PC-9 (cell line): ENCODE results near the gene C5orf63. TPM values are rescaled to one million over a fixed set of nuclear protein-coding genes. Genes with fewer than 3 reads are reported as not detected.

Experiments used
- BruUV-seq: library from RNA; stranded (reverse); fragments of 400-500 nt; replicated peaks from 2 replicates; lab custom pipeline; 2021; lab: Mats Ljungman, UMichigan
- CTCF ChIA-PET: fragments of 300-600 bp; sonication (Branson Sonifier 250); formaldehyde crosslinking; loops from one replicate; lab custom pipeline; 2022; ENCODE audit warnings: antibody characterized with exemption; lab: Charles Lee
- POLR2A ChIA-PET: fragments of 300-600 bp; sonication (Branson Sonifier 250); formaldehyde crosslinking; loops from one replicate; lab custom pipeline; 2022; ENCODE audit warnings: antibody characterized with exemption; ENCODE audit not compliant: unreplicated experiment; lab: Charles Lee
- DNase-seq, 2 experiments: peaks; one replicate each; pipeline versions ENCODE4 v3.0.0 to v3.0.0-alpha.2; 2015 to 2022; ENCODE audit warnings: mixed read lengths in 1 of 2
- H2AFZ ChIP-seq: fragments of 200-600 bp; sonication (generic); 2 replicates; pipeline ENCODE4 v1.8.1; 2017; ENCODE audit warnings: antibody characterized with exemption
- H3F3A ChIP-seq: fragments of 200-600 bp; sonication (generic); 2 replicates; pipeline ENCODE4 v1.8.1; 2017; ENCODE audit warnings: antibody characterized with exemption, mild to moderate bottlenecking, low read depth; ENCODE audit not compliant: insufficient read depth
- H3K27ac ChIP-seq: fragments of 200-600 bp; sonication (generic); 2 replicates; pipeline ENCODE4 v1.6.1; 2016; ENCODE audit warnings: mixed run types
- H3K27me3 ChIP-seq: fragments of 200-600 bp; sonication (generic); 2 replicates; pipeline ENCODE4 v1.6.1; 2016; ENCODE audit warnings: low read depth, mixed run types; ENCODE audit not compliant: insufficient read depth
- H3K36me3 ChIP-seq: fragments of 200-600 bp; sonication (generic); 2 replicates; pipeline ENCODE4 v1.6.1; 2016; ENCODE audit warnings: low read depth, mixed run types
- H3K4me1 ChIP-seq: fragments of 200-600 bp; sonication (generic); replicated peaks from 2 replicates; pipeline ENCODE4 v1.6.1; 2016; ENCODE audit warnings: mixed run types; ENCODE audit not compliant: insufficient read depth
- H3K4me2 ChIP-seq: fragments of 200-600 bp; sonication (generic); 2 replicates; pipeline ENCODE4 v1.6.1; 2017; ENCODE audit warnings: mixed run types
- H3K4me3 ChIP-seq: fragments of 200-600 bp; sonication (generic); 2 replicates; pipeline ENCODE4 v1.6.1; 2016; ENCODE audit warnings: mixed run types
- H3K79me2 ChIP-seq: fragments of 200-600 bp; sonication (generic); 2 replicates; pipeline ENCODE4 v1.6.1; 2017; ENCODE audit warnings: low read depth, mixed run types
- H3K9me2 ChIP-seq: fragments of 200-600 bp; sonication (generic); 2 replicates; pipeline ENCODE4 v1.8.1; 2017; ENCODE audit warnings: mild to moderate bottlenecking; ENCODE audit not compliant: insufficient read depth
- H3K9me3 ChIP-seq: fragments of 200-600 bp; sonication (generic); 2 replicates; pipeline ENCODE4 v1.8.1; 2016; ENCODE audit warnings: low read depth; ENCODE audit not compliant: insufficient read depth
- H4K20me1 ChIP-seq: fragments of 200-600 bp; sonication (generic); 2 replicates; pipeline ENCODE4 v1.8.1; 2017; ENCODE audit not compliant: insufficient read depth
- EZH2 ChIP-seq: fragments of 200-600 bp; sonication (generic); IDR thresholded peaks from 2 replicates; pipeline ENCODE4 v1.8.0; 2017; ENCODE audit warnings: antibody characterized with exemption, low read depth
- intact Hi-C: fragments of 100-400 bp; cut with micrococcal nuclease; formaldehyde crosslinking; loops from one replicate; pipeline ENCODE4 v1.10.0; 2022; ENCODE audit not compliant: unreplicated experiment
- total RNA-seq: library from RNA; stranded (reverse); gene quantifications from 2 replicates; pipeline ENCODE4 v1.2.3, GENCODE V29; 2021
- TF ChIP-seq, protein P1 (sequence below): fragments of 200-600 bp; sonication (generic); conservative IDR thresholded peaks from 2 replicates; pipeline ENCODE4 v1.6.1; 2017; ENCODE audit warnings: mixed run types, antibody characterized with exemption, mild to moderate bottlenecking, moderate library complexity

The C5orf63 gene
- total RNA-seq, 1 experiment from 2014 or later: 9.8 TPM

DNA sequence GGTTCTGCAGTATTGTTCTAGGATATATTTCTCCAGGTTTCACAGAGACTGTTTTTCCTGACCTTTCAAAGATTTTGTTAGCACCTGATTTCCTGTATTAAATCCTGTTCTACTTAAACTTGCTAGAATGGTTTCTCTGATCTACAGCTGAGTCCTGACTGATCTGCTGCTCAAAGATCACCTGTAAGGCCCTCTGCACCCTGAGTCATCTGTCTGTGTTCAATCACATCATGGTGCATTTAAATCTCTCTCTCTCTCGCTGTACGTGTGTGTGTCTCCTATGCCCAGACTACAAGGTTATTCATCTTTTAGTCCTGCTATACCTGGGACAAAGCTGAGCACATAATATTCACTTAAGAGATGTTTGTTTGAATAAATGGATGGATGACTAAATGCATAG, 13.3 kb upstream of the C5orf63 start:
- no TSS peak for BruUV-seq
- intact Hi-C loops: no loop called here
- ChIA-PET CTCF (no interaction called here), POLR2A (no interaction called here)
- H3K79me2 ChIP-seq: no peaks in the 10 kb centered on the region
- H2AFZ ChIP-seq: no peak overlapping the region
- no peaks in the 10 kb centered on the region for H3K36me3 ChIP-seq
- H3K9me3 ChIP-seq: no peaks in the 10 kb centered on the region
- no peak overlapping the region for H3K27ac ChIP-seq
- no peaks in the 10 kb centered on the region for H3K9me2 ChIP-seq
- H3K4me1 ChIP-seq: peaks cover 9% of the 10 kb centered on the region
- TF ChIP-seq, protein P1, sequence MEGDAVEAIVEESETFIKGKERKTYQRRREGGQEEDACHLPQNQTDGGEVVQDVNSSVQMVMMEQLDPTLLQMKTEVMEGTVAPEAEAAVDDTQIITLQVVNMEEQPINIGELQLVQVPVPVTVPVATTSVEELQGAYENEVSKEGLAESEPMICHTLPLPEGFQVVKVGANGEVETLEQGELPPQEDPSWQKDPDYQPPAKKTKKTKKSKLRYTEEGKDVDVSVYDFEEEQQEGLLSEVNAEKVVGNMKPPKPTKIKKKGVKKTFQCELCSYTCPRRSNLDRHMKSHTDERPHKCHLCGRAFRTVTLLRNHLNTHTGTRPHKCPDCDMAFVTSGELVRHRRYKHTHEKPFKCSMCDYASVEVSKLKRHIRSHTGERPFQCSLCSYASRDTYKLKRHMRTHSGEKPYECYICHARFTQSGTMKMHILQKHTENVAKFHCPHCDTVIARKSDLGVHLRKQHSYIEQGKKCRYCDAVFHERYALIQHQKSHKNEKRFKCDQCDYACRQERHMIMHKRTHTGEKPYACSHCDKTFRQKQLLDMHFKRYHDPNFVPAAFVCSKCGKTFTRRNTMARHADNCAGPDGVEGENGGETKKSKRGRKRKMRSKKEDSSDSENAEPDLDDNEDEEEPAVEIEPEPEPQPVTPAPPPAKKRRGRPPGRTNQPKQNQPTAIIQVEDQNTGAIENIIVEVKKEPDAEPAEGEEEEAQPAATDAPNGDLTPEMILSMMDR: no peak
- TF ChIP-seq EZH2: no peak
- H4K20me1 ChIP-seq: no peaks in the 10 kb centered on the region
- no peaks in the 10 kb centered on the region; the same call in 1 of the 2 replicates for H3F3A ChIP-seq
- no peak overlapping the region for H3K4me3 ChIP-seq
- no peak overlapping the region for H3K4me2 ChIP-seq
- DNase-seq: no peak
- H3K27me3 ChIP-seq: no peaks in the 10 kb centered on the region

DNA sequence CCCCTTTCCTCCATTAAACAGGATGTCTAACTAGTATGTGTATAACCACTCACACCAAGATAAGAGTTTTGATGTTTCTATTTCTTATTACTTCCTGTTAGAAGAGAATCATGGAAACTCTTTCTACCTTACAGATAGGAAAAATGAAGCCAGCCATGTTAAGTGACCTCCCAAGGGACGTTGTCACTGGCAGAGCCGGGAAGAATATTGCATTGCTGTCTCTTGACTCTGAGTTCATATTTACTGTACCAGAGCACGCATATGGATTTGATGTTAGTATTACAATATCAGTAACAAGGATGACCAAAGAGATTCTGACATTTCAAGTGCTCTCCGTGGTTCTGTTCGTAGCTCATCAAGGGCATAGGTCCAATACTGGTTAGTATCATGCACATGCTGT, 12.5 kb upstream of the C5orf63 start:
- Histone ChIP-seq H3K27ac (no peak overlapping the region), H3K79me2 (no peaks in the 10 kb centered on the region), H3K9me2 (no peaks in the 10 kb centered on the region), H3K4me1 (peaks cover 9% of the 10 kb centered on the region), H3K4me3 (no peak overlapping the region), H3K27me3 (no peaks in the 10 kb centered on the region), H4K20me1 (no peaks in the 10 kb centered on the region), H3K4me2 (no peak overlapping the region), H3K36me3 (no peaks in the 10 kb centered on the region), H3K9me3 (no peaks in the 10 kb centered on the region), H2AFZ (no peak overlapping the region), H3F3A (no peaks in the 10 kb centered on the region; the same call in 1 of the 2 replicates)
- CTCF ChIA-PET: no interaction called here
- intact Hi-C loops: no loop called here
- no peak for TF ChIP-seq EZH2
- TF ChIP-seq, protein P1: no peak
- DNase-seq: no peak
- no TSS peak for BruUV-seq
- POLR2A ChIA-PET: interaction anchor here (0.6 kb wide), 1 partner anchor 45 kb away, joined by 10 read pairs; no protein-coding TSS in a partner anchor

DNA sequence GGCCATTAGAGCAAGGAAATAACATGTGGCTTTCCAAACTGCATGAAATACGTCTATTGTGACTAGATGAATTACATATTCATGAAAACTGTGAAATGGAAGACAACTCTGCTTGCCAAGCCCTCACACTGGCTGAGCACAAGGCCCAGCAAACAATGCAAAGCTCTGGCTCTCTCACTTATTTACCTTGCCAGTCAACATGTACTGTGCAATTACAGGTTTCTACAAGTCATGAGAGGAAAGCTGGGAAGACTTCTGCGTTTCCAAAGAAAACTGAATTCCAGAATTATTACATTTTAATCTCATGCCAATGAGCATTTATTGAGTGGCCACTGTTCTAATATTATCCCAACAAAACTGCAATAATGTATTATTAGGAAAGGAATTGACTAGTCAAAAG, 12.1 kb upstream of the C5orf63 start:
- Histone ChIP-seq H3K9me3 (no peaks in the 10 kb centered on the region), H2AFZ (no peak overlapping the region), H3K79me2 (no peaks in the 10 kb centered on the region), H3K9me2 (no peaks in the 10 kb centered on the region), H3K36me3 (no peaks in the 10 kb centered on the region), H4K20me1 (no peaks in the 10 kb centered on the region), H3K27ac (no peak overlapping the region), H3K27me3 (no peaks in the 10 kb centered on the region), H3K4me3 (no peak overlapping the region), H3F3A (no peaks in the 10 kb centered on the region; the same call in 1 of the 2 replicates), H3K4me1 (peaks cover 9% of the 10 kb centered on the region), H3K4me2 (no peak overlapping the region)
- DNase-seq: no peak
- BruUV-seq: no TSS peak
- POLR2A ChIA-PET: interaction anchor here (0.6 kb wide), 1 partner anchor 45 kb away, joined by 10 read pairs; no protein-coding TSS in a partner anchor
- CTCF ChIA-PET: no interaction called here
- intact Hi-C loops: no loop called here
- TF ChIP-seq, protein P1: no peak
- TF ChIP-seq EZH2: no peak
